Sigmoid colon (tissue), 7 donors: ENCODE measurements around the gene FAM163B. TPM values are rescaled to one million over a fixed set of nuclear protein-coding genes. Genes with fewer than 3 reads are reported as not detected.

Experiments used
- DNase-seq: peaks from one replicate; pipeline ENCODE4 v3.0.0-alpha.2; 2019
- H3K27ac ChIP-seq, 4 donors: fragments of 200-600 bp; sonication (generic); one replicate each; pipeline ENCODE4 v1.5.1; 2016 to 2019; ENCODE audit warnings: mild to moderate bottlenecking in 1 of 4
- H3K27me3 ChIP-seq, 3 donors: fragments of 200-600 bp; sonication (generic); one replicate each; pipeline ENCODE4 v1.5.1; 2019; ENCODE audit warnings: mild to moderate bottlenecking in 1 of 3
- H3K36me3 ChIP-seq, 4 donors: fragments of 200-600 bp; sonication (generic); one replicate each; pipeline ENCODE4 v1.5.1; 2016 to 2019
- H3K4me1 ChIP-seq, 4 donors: fragments of 200-600 bp; sonication (generic); one replicate each; pipeline ENCODE4 v1.5.1; 2017 to 2019
- H3K4me3 ChIP-seq, 4 donors: fragments of 200-600 bp; sonication (generic); one replicate each; pipeline ENCODE4 v1.5.1; 2017 to 2019; ENCODE audit warnings: mild to moderate bottlenecking in 2 of 4, moderate library complexity in 1 of 4
- H3K9me3 ChIP-seq, 4 donors: fragments of 200-600 bp in 3 of 4; sonication (generic) in 3 of 4; one replicate each; pipeline versions ENCODE4 v1.5.1 to v1.6.1; 2013 to 2019
- EP300 ChIP-seq, 4 donors: sonication (generic); formaldehyde crosslinking; IDR thresholded peaks; one replicate each; pipeline ENCODE4 v1.6.1; 2017; ENCODE audit warnings: antibody characterized with exemption in 4 of 4
- POLR2A ChIP-seq, 2 donors: fragments of 450-650 bp; IDR thresholded peaks; one replicate each; pipeline ENCODE4 v1.6.1; 2016; ENCODE audit warnings: antibody characterized with exemption in 2 of 2, mild to moderate bottlenecking in 2 of 2, moderate library complexity in 2 of 2
- POLR2AphosphoS5 ChIP-seq, 4 donors: sonication (generic); formaldehyde crosslinking; IDR thresholded peaks; one replicate each; pipeline ENCODE4 v1.6.1; 2017; ENCODE audit warnings: antibody characterized with exemption in 4 of 4
- WGBS, 2 donors: extraction: QIAGEN DNeasy Blood & Tissue Kit; methylation state at CpG; one replicate each; pipeline ENCODE4 v1.1.7; 2013; 5-methylcytosine and 5-hydroxymethylcytosine counted together
- intact Hi-C: fragments of 100-400 bp; cut with DNase I; formaldehyde crosslinking; loops from one replicate; pipeline ENCODE4 v1.15.1; 2023
- polyA plus RNA-seq, 3 donors: library from polyadenylated mRNA; stranded (reverse); fragments of 200-250 nt; gene quantifications; one replicate each; pipeline ENCODE4 v1.2.3, GENCODE V29; 2013
- total RNA-seq, 4 donors: library from RNA; depleted of rRNA; stranded (reverse); fragments of >200 nt; gene quantifications; one replicate each; pipeline ENCODE4 v1.1.0, GENCODE V29; 2016
- TF ChIP-seq, protein P1 (sequence below), 4 experiments: fragments of 450-650 bp in 3 of 4; fragments of 200-600 bp in 1 of 4; IDR thresholded peaks; one replicate each; pipeline ENCODE4 v1.5.1; 2016 to 2019; ENCODE audit warnings: antibody characterized with exemption in 4 of 4, mild to moderate bottlenecking in 3 of 4, moderate library complexity in 2 of 4
- donor health status: healthy with polysubstance abuse.
- donor health status: Bipolar disorder and iron deficiency.
- donor health status: healthy.

FAM163B gene
- total and polyA plus RNA-seq, 7 donors = 0.29 to 2.4 (median 1.2) TPM; not detected in 1

DNA sequence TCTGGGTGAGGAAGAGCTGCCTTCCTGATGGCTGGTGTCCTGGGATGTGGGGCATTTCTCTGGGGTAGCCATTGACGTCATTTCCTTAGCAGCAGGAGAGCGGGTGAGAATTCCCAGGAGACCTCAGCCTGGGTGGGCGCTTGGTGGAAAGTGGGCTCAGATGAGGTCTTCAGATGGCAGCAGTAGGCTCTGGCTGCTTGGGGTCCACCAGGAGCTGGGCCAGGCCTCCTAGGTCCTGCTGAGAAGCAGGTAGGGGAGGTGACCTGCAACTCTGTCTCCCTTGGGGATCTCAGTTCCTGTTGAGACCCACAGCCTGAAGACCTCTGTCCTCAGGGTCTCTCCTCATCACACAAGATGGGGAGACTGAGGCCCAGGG, 31.5 kb downstream of the FAM163B start:
- DNase-seq = no peak
- intact Hi-C loops = no loop called here
- Histone ChIP-seq H3K9me3 (no peaks in the 10 kb centered on the region), H3K27ac (no peak overlapping the region), H3K4me1 (peaks cover 0 to 48% (median 36%) of the 10 kb centered on the region in 4 donors), H3K27me3 (peaks cover 0 to 21% (median 0%) of the 10 kb centered on the region in 3 donors), H3K36me3 (no peaks in the 10 kb centered on the region), H3K4me3 (no peak overlapping the region)
- TF ChIP-seq, protein P1, sequence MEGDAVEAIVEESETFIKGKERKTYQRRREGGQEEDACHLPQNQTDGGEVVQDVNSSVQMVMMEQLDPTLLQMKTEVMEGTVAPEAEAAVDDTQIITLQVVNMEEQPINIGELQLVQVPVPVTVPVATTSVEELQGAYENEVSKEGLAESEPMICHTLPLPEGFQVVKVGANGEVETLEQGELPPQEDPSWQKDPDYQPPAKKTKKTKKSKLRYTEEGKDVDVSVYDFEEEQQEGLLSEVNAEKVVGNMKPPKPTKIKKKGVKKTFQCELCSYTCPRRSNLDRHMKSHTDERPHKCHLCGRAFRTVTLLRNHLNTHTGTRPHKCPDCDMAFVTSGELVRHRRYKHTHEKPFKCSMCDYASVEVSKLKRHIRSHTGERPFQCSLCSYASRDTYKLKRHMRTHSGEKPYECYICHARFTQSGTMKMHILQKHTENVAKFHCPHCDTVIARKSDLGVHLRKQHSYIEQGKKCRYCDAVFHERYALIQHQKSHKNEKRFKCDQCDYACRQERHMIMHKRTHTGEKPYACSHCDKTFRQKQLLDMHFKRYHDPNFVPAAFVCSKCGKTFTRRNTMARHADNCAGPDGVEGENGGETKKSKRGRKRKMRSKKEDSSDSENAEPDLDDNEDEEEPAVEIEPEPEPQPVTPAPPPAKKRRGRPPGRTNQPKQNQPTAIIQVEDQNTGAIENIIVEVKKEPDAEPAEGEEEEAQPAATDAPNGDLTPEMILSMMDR (IDR thresholded peaks at IDR 0.05) = no peak
- TF ChIP-seq POLR2AphosphoS5 (IDR thresholded peaks at IDR 0.05) (no peak), EP300 (IDR thresholded peaks at IDR 0.05) (no peak), POLR2A (IDR thresholded peaks at IDR 0.05) (no peak)
- WGBS, 2 donors = 67 to 92% methylated on average over 3 of the region's 3 CpGs

DNA sequence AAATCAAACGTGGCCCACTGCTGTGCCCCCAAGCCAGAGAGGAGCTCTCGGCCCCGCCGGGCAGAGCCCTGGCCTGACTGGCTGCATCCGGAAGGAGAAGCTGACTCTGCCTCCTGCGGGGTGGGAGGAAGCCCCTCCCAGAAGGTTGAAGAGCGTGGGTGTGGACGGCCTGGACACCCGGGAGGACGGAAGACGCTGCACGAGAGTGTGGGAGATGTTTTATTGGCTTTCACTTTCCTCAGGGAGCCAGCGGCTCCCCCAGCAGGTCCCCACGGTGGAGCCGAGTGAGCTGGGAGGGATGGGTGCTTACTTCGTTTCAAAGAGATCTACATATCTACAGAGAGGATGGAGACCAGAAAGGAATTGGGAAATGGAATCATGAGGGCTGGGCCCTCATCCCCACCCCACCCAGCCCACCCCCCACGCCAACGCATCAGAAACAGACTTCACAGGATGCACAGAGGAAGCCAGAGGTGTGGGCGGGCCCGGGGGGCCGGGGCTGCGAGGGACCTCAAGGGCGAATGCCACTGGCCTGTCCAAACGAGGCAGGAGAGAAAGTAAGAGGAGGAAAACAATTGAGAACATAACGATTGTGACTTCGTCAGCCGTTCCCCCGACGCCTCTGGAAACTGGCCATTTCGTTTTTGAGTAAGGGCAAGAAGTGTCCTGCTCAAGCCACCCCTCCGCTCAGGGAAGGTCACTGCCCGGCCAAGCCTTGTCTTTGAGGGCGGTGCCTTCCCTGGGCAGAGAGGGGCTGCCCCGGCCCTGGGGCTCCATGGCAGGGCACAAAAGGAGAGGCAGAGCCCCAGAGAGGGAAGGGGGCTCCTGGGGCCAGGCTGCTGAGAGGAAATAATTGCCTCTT, 32.1 kb downstream of the FAM163B start:
- Histone ChIP-seq H3K9me3 (no peaks in the 10 kb centered on the region), H3K4me3 (peak overlapping the region in 2 of 4 donors; percentile 4 to 13), H3K27ac (no peak overlapping the region), H3K4me1 (peaks cover 0 to 50% (median 42%) of the 10 kb centered on the region in 4 donors), H3K27me3 (peaks cover 0 to 21% (median 0%) of the 10 kb centered on the region in 3 donors), H3K36me3 (no peaks in the 10 kb centered on the region)
- TF ChIP-seq POLR2AphosphoS5 (IDR thresholded peaks at IDR 0.05) (no peak), EP300 (IDR thresholded peaks at IDR 0.05) (no peak), POLR2A (IDR thresholded peaks at IDR 0.05) (no peak)
- TF ChIP-seq, protein P1 (IDR thresholded peaks at IDR 0.05) = no peak
- no peak for DNase-seq
- intact Hi-C loops = no loop called here
- WGBS, 2 donors = 42 to 46% methylated on average over 34 of the region's 34 CpGs

DNA sequence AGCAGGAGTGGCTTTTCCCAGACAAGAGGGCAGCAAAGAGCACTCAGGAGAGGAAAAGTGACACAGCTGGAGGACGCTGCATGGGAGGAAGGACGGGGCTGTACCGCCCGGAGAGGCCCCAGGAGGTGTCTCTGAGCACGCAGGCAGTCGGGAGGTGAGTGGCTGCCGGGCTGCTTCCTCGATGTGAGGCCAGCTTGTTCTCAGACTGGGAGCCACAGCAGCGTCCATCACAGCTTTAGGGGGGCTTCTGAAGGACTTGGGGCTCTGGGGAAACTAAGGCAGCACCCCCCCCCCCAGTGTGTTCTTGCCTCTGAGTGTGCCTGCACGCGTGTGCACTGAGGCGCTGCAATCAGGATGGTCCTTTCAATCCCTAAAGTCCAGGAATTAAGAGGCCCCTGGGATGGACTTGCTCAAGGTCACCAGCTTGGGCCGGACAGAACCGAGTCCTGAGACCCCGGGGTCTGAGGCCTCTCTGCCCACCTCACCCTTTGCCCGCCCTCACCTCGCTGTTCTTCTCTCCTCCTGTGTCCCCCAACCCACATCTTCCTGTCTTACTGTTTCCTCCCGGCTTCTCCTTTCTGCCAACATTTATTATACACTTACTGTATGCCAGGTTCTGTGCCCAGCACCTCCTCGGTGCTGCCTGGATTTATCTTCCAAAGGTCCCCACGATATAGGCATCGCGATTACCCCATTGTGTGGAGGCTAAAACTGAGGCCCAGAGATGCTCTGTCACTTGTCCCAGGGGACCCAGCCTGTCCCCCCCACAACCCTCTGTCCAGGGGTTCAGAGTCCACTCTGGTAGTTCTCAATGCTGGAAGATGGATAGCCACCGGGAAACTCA, 32.9 kb downstream of the FAM163B start:
- Histone ChIP-seq H3K27me3 (peaks cover 0 to 21% (median 0%) of the 10 kb centered on the region in 3 donors), H3K9me3 (no peaks in the 10 kb centered on the region), H3K4me1 (peaks cover 0 to 48% (median 44%) of the 10 kb centered on the region in 4 donors), H3K36me3 (no peaks in the 10 kb centered on the region), H3K27ac (no peak overlapping the region), H3K4me3 (peak overlapping the region in 2 of 4 donors; percentile 4 to 13)
- DNase-seq = no peak
- 57 to 66% methylated on average over 23 of the region's 23 CpGs for WGBS, 2 donors
- TF ChIP-seq POLR2AphosphoS5 (IDR thresholded peaks at IDR 0.05) = no peak
- no peak for TF ChIP-seq EP300 (IDR thresholded peaks at IDR 0.05)
- TF ChIP-seq, protein P1 (IDR thresholded peaks at IDR 0.05) = no peak
- no peak for TF ChIP-seq POLR2A (IDR thresholded peaks at IDR 0.05)
- intact Hi-C loops = no loop called here

DNA sequence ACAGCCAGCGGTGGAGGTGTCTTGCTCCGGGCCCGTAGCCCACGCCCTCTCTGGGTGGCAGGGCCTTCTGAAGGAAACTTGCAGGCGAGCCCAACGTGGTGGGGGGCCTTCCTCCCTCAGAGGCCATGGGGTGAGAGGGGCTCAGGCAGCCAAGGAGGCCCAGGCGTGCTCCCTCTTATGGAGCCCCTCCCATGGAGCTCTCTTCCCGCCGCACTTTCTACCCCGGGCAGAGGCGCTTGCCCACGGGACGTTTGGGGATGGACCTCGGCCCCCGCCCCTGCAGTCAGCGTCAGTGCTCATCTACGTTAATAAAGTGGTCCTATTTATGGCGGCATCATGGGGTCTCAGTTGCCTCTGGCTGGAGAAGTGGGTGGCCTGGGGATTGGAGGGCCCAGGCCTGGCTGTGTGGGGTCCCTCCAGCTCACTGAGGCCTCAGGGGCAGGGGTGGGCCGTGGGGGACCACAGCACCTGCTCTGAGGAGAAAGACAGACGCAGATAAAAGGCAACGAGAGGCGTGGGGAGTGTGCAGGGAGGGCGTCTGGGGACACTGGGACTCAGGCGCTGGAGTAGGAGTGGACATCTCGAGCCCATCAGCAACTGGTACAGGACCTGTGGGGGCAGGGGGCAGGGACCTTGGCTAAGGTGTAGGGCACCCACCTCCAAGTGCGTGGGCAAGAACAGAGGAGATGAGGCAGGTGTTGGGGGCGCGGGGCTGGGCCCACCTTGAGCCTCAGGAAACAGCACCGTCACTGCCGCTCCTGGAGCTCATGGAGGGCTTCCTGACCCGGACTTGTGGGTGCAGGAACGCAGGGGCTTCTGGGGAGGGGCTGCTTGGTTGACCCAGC, 33.8 kb downstream of the FAM163B start:
- Histone ChIP-seq H3K27ac (no peak overlapping the region), H3K36me3 (no peaks in the 10 kb centered on the region), H3K4me3 (no peak overlapping the region), H3K4me1 (peaks cover 0 to 45% (median 42%) of the 10 kb centered on the region in 4 donors), H3K27me3 (peaks cover 0 to 21% (median 0%) of the 10 kb centered on the region in 3 donors), H3K9me3 (no peaks in the 10 kb centered on the region)
- no peak for TF ChIP-seq POLR2AphosphoS5 (IDR thresholded peaks at IDR 0.05)
- TF ChIP-seq EP300 (IDR thresholded peaks at IDR 0.05) = no peak
- TF ChIP-seq, protein P1 (IDR thresholded peaks at IDR 0.05) = no peak
- TF ChIP-seq POLR2A (IDR thresholded peaks at IDR 0.05) = no peak
- DNase-seq = no peak
- intact Hi-C loops = no loop called here
- 79 to 83% methylated on average over 32 of the region's 32 CpGs for WGBS, 2 donors
